ENCODE data around the gene ASXL3. TPM values are rescaled to one million over a fixed set of nuclear protein-coding genes. Genes with fewer than 3 reads are reported as not detected.

Gene ASXL3
- total RNA-seq, 1 donor from 2014 or later, result 1.4 TPM

GRCh38 chr18:33567705-33568104 is 10.3 kb upstream of the ASXL3 start:
- DNase-seq (ENCODE audit: low read depth), result no peak
- H3K4me3 ChIP-seq (ENCODE audit: low read depth, low read length), result no peak overlapping the region
- H3K27me3 ChIP-seq (ENCODE audit: control insufficient read depth, insufficient read depth, low read length), result no peaks in the 10 kb centered on the region
- no peaks in the 10 kb centered on the region for H3K36me3 ChIP-seq (ENCODE audit: control insufficient read depth, insufficient read depth, low read length)
- TF ChIP-seq, protein P1, sequence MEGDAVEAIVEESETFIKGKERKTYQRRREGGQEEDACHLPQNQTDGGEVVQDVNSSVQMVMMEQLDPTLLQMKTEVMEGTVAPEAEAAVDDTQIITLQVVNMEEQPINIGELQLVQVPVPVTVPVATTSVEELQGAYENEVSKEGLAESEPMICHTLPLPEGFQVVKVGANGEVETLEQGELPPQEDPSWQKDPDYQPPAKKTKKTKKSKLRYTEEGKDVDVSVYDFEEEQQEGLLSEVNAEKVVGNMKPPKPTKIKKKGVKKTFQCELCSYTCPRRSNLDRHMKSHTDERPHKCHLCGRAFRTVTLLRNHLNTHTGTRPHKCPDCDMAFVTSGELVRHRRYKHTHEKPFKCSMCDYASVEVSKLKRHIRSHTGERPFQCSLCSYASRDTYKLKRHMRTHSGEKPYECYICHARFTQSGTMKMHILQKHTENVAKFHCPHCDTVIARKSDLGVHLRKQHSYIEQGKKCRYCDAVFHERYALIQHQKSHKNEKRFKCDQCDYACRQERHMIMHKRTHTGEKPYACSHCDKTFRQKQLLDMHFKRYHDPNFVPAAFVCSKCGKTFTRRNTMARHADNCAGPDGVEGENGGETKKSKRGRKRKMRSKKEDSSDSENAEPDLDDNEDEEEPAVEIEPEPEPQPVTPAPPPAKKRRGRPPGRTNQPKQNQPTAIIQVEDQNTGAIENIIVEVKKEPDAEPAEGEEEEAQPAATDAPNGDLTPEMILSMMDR (IDR thresholded peaks at IDR 0.05; ENCODE audit: insufficient read depth, low read length, poor library complexity, severe bottlenecking), result no peak

DNA sequence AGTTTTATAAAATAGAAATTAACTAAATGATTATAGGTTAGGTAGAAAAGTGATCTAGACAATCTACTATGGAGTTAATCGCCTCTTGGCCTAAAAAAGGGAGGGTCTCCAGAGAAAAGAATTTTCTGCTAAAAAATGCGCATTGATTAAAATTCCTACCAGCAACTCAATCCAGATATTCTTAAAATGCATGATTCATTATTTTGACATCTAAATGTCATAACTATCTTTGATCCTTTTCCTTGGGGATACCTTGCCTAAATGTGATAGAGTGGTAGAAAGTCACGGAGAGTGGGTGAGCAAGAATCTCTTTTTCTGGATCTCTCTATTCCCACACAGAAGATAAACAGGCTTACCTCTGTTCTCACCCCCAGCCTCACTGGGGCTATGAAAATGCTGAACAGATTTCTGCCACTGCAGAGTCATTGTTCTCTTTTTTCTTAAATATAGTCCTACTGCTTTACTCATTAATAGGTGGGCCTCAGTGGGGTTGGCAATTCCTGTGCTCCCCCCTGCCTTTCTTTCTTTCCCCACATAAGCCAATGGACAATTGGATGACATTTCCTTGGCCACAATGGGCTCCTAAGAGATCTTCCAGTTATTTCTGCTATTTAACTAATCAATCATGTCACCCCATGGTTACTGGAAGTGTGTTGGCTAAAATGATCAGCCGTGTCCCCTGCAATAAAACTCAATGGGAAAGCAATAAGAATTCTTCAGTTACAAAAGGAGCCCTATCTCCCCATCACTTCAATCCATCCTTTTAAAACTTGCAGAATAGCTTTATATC is 5.8 kb upstream of the ASXL3 start:
- DNase-seq (ENCODE audit: low read depth), result no peak
- Histone ChIP-seq H3K36me3 (ENCODE audit: control insufficient read depth, insufficient read depth, low read length) (no peaks in the 10 kb centered on the region), H3K27me3 (ENCODE audit: control insufficient read depth, insufficient read depth, low read length) (no peaks in the 10 kb centered on the region), H3K4me3 (ENCODE audit: low read depth, low read length) (no peak overlapping the region)
- TF ChIP-seq, protein P1 (IDR thresholded peaks at IDR 0.05; ENCODE audit: insufficient read depth, low read length, poor library complexity, severe bottlenecking), result no peak

GRCh38 chr18:33573193-33573592 is 4.8 kb upstream of the ASXL3 start:
- TF ChIP-seq, protein P1 (IDR thresholded peaks at IDR 0.05; ENCODE audit: insufficient read depth, low read length, poor library complexity, severe bottlenecking), result no peak
- H3K27me3 ChIP-seq (ENCODE audit: control insufficient read depth, insufficient read depth, low read length), result no peaks in the 10 kb centered on the region
- H3K4me3 ChIP-seq (ENCODE audit: low read depth, low read length), result no peak overlapping the region
- DNase-seq (ENCODE audit: low read depth), result no peak
- H3K36me3 ChIP-seq (ENCODE audit: control insufficient read depth, insufficient read depth, low read length), result no peaks in the 10 kb centered on the region

- Histone ChIP-seq H3K27me3 (ENCODE audit: control insufficient read depth, insufficient read depth, low read length) (peaks cover 2% of the 10 kb centered on the region), H3K36me3 (ENCODE audit: control insufficient read depth, insufficient read depth, low read length) (no peaks in the 10 kb centered on the region), H3K4me3 (ENCODE audit: low read depth, low read length) (no peak overlapping the region)
- TF ChIP-seq, protein P1 (IDR thresholded peaks at IDR 0.05; ENCODE audit: insufficient read depth, low read length, poor library complexity, severe bottlenecking), result no peak
- DNase-seq (ENCODE audit: low read depth), result no peak
These were observed 2.6 kb upstream of the ASXL3 start for GRCh38 chr18:33575451-33575850.

GRCh38 chr18:33576999-33577646 is 896 bp upstream of the ASXL3 start:
- TF ChIP-seq, protein P1 (IDR thresholded peaks at IDR 0.05; ENCODE audit: insufficient read depth, low read length, poor library complexity, severe bottlenecking), result no peak
- Histone ChIP-seq H3K4me3 (ENCODE audit: low read depth, low read length) (peak overlapping the region; percentile 83), H3K36me3 (ENCODE audit: control insufficient read depth, insufficient read depth, low read length) (no peaks in the 10 kb centered on the region), H3K27me3 (ENCODE audit: control insufficient read depth, insufficient read depth, low read length) (peaks cover 2% of the 10 kb centered on the region)
- DNase-seq (ENCODE audit: low read depth), result no peak
